EH (cell line): ENCODE data around the gene ZNF280B.
"Not testable (repeated sequence)": the region's sequence is repeated elsewhere in the genome, so short reads cannot be mapped to it uniquely, and the experiment has no call there.

ENCODE experiments used
- DNase-seq: peaks from one replicate; pipeline ENCODE4 v3.0.0-alpha.2; 2015; ENCODE audit warnings: low read depth

The ZNF280B gene

GRCh38 chr22:22534604-22535415, 26.3 kb upstream of the ZNF280B start:
- no peak for DNase-seq

DNA sequence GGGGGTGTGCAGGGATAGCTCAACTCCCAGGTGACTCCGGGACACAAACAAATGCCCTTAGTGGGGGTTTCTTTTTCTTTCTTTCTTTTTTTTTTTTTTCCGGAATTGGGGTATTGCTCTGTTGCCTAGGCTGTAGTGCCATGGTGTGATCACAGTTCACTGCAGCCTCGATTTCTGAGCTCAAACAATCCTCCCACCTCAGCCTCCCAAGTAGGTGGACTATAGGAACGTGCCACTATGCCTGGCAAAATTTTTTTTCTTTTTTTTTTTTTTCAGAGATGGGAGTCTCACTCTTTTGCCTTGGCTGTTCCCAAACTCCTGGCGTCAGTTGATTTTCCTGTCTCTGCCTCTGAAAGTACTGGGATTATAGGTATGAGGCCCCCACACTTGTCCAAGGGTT, 25.3 kb upstream of the ZNF280B start:
- no peak for DNase-seq

- no peak for DNase-seq
Observed at GRCh38 chr22:22533417-22533816, 24.9 kb upstream of the ZNF280B start.

GRCh38 chr22:22532547-22533071, 24.1 kb upstream of the ZNF280B start:
- DNase-seq, result not testable (repeated sequence)

GRCh38 chr22:22531770-22532546, 23.4 kb upstream of the ZNF280B start:
- no peak for DNase-seq

DNA sequence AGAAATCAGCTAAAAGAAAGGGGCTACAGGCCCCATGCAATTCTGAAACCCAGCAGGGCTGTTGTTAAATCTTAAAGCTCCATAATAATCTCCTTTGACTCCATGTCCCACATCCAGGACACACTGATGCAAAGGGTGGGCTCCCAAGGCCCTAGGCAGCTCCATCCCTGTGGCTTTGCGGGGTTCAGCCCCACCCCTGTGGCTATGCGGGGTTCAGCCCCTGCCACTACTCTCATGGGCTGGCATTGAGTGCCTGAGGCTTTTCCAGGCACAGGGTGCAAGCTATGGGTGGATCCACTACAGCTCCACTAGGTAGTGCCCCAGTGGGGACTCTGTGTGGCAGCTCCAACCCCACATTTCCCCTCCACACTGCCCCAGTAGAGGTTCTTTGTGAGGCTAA, 20.2 kb upstream of the ZNF280B start:
- DNase-seq, result no peak

DNA sequence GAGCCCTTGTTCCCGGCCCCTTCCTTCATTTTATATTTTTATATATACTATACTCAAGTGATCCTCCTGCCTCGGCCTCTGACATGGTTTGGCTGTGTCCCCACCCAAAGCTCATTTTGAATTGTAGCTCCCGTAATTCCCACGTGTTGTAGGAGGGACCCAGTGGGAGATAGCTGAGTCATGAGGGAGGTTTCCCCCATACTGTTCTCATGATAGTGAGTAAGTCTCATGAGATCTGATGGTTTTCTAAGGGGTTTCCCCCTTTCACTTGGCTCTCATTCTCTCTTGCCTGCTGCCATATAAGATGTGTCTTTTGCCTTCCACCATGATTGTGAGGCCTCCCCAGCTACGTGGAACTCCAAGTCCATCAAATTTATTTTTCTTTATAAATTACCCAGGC, 18.8 kb upstream of the ZNF280B start:
- DNase-seq, result no peak

DNA sequence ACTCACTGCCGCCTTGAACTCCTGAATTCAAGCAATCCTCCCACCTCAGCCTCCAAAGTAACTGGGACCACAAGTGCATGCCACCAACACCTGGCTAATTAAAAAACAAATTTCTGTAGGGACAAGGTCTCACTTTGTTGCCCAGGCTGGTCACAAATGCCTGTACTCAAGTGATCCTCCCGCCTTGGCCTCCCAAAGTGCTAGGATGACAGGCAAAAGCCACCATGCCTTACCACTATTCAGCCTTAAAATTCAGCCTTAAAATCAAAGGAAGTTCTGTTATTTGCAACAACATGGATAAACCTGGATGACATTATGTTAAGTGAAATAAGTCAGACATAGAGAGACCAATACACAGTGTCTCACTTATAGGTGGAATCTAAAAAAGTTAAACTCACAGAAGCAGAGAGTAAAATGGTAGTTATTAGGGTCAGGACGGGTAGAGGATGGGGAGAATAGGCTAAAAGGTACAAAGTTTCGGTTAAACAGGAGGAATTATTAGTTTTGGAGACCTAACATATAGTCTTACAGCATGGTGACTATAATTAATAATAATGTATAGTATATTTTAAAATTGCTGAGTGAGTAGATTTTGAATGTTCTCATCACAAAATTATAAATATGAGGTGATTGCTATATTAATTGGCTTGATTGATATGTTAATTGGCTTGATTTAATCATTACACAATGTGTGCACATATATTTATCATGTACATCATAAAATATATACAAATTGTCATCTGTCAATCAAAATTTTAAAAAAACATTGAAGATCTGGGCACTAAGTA, 17.8 kb upstream of the ZNF280B start:
- no peak for DNase-seq

DNA sequence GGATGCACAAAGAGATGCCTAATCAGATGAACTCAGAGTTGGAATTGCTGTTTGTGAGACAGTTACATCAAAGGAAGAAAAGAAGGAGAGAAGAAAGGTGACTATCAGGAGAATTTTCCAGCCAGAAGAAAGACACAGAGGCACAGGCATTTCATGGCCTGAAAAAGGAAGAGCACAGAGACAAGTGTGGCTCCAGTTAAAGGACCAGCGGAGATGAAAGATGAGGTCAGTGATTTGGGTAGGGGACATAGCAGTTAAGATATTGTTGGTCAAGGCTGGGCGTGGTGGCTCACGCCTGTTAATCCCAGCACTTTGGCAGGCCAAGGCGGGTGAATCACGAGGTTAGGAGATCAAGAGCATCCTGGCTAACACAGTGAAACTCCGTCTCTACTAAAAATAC, 15.0 kb upstream of the ZNF280B start:
- DNase-seq, result no peak

GRCh38 chr22:22521631-22522030, 13.1 kb upstream of the ZNF280B start:
- DNase-seq, result no peak

DNA sequence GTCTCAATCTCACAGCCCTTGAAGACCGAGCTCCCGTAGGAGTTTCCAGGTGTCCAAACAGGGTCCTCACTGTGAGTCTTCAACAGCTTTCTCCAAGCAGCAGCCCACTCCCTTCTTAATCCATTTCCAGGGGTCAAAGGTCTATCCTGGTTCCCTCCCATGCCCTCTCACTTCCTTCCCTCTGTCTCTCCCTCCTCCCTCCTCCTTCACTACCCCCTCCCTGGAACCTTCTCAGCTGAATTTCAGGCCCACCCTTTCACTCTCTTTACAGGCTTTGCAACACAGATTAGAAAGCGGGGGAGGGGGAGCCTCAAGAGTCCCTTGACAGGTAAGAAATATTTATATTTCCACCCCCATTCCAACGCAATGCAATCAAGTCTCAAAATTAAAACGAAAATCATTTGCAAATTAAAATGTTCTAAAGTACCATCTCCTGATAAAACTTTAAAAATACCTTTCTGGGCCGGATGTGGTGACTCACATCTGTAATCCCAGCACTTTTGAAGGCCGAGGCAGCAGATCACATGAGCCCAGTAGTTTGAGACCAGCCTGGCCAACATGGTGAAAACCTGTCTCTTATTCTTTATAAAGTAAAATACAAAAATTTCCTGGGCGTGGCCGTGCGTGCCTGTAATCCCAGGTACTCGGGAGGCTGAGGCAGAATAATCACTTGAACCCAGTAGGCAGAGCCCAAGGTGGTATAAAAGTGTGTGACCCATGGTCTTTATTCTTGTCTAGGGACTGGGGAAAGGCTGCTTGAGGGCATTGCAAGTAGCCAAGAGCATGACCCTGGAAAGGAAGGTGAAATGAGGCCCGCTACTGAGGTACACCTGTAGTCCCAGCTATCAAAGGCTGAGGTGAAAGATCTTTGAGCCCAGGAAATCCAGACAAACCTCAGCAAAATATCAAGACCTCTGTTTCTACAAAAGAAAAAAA, 12.4 kb upstream of the ZNF280B start:
- DNase-seq, result no peak

DNA sequence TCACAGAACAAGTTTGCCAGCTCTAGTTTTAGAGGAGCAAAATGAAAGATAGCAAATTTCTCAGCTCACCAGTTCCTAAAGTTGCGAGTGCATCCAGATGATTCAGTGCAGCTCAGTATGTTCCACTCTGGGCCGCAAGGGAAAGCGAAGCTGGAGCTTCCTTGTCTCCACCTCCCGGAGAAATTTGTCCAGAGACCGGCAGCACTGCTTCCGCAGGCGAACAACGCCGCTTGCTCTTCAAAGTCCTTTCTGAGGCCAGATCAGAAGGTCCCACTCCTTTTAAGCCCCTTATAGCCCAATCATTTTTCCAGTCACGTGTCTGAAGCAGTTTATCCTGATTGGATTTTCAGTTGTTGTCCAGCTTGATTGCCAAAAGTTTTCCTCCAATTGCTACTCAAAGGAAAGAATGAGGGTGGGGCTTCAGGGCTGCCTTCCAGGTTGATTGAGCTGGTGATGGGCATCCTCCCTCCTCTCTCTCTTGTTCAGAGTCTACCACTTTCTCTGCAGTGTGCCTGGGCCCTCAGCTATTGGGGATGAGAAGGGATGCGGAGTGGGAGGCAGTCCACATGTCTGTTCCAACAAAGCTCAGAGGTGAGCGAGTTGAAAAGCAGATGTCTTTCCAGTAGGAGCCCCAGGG, 11.6 kb upstream of the ZNF280B start, which contains the start of gene ZNF280A:
ZNF280A (minus strand) TSS at position 251 of the 637 bp plus-strand sequence. CDS start 4,640 bp downstream, outside the sequence.
- no peak for DNase-seq

DNA sequence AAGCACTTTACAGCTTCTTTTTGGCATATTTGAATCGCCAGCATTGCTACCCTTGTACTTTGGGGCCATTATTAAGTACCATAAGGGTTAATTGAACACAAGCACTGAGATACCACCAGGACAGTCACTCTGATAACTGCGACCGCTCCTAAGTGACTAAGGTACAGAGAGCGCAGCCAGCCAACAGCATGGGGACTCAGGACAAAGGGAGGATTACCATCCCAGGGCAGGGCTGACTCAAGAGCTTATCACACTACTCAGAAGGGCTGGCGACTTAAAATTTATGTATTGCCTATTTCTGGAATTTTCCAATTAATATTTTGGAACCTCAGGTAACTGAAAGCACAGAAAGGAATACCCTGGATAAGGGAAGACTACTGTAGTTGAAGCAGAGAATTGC, 11.0 kb upstream of the ZNF280B start:
- DNase-seq, result no peak

DNA sequence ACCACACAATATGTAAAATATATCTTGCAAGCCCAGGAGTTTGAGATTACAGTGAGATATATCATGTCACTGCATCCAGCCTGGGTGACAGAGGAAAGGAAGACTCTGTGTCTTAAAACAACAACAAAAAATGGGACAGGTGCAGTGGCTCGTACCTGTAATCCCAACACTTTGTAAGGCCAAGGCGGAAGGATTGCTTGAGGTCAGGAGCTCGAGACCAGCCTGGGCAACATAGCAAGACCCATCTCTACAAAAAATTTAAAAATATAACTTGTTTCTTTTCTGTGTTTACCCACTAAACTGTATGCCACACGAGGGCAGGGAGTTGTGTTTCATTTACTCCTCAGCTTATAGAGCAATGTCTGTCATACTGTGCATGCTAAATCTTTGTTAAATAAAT, 8.4 kb upstream of the ZNF280B start:
- DNase-seq, result no peak

DNA sequence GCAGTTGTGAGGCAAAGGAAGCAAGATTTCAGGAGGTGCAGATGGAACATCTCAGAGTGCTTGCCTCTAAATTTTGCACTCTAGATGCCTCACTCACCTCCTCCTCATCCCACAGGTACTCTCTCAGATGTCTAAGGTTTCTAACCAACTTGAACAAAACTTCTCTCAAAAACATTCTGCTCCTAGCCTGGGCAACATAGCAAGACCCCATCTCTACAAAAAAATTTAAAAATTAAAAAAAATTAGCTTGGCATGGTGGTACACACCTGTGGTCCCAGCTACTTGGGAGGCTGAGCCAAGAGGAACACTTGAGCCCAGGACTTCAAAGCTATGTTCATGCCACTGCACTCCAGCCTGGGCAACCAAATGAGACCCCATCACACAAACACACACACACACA, 7.3 kb upstream of the ZNF280B start:
- no peak for DNase-seq

DNA sequence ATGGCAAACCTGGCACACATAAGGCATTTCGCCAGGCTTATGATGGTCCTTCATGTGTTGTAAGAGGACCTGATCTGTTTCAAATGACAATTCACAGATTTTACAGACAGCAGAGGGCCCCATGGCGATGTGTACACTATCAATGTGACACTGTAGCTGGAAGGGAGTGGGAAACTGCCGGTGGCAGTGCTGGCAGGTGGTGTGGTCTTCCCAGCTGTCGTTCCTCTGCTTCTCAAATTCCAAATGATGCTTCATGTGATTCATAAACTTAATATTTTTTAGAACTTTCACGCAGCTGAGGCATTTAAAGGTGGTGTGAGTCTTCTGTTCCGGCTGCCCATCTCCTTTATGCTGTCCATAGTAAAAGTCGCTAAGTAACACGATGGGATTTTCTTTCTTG, 5.9 kb upstream of the ZNF280B start:
- DNase-seq, result not testable (repeated sequence)

DNA sequence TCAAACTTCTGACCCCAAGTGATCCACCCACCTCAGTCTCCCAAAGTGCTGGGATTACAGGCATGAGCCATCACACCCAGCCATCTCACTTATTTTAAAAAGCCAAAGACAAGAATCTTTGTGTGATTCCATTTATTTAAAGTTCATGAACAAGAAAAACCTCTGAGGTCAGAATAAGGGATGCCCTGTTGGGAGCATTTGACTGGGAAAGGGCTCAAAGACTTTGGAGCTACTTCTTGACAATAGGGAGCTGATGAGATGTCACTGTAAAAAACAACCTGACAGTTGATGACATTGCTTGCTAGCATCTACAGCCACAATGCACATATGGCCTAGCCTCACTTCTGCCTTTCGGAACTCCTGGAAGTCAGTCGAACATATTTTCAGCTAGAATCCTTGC, 5.1 kb upstream of the ZNF280B start:
- DNase-seq, result no peak

DNA sequence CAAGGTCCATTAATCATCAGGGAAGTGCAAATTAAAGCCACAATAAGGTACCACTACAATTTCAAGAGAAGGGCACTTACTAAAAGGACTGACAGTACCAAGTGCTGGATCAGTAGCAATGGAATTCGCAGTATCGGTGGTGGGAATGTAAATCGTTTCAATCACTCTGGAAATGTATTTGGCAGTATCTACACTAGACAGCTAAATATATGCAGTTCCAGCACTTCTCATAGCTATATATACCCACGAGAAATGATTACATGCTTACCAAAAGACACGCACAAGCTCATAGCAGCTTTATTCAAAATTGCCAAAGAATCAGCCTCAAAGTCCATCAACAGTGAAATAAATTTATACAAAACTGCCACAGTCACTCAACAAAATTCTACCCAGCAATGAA, 4.4 kb upstream of the ZNF280B start:
- DNase-seq, result no peak

GRCh38 chr22:22510833-22511232, 2.3 kb upstream of the ZNF280B start:
- DNase-seq, result not testable (repeated sequence)

- DNase-seq, result not testable (repeated sequence)
Observed at GRCh38 chr22:22509912-22510311, 1.4 kb upstream of the ZNF280B start.
